H1 (cell line): Measurements from ENCODE around the gene MYO16. TPM values are rescaled to one million over a fixed set of nuclear protein-coding genes. Genes with fewer than 3 reads are reported as not detected.

Experiments used
- CTCF ChIA-PET: fragments of 300-600 bp; sonication (Branson Sonifier 250); formaldehyde crosslinking; loops from one replicate; lab custom pipeline; 2021; ENCODE audit not compliant: partially characterized antibody; lab: Charles Lee
- POLR2A ChIA-PET: fragments of 300-600 bp; sonication (Branson Sonifier 250); formaldehyde crosslinking; loops from one replicate; lab custom pipeline; 2021; ENCODE audit warnings: inconsistent platforms; ENCODE audit not compliant: partially characterized antibody; lab: Charles Lee
- DNase-seq, 2 experiments: peaks; one replicate each; pipeline versions ENCODE4 v3.0.0 to v3.0.0-alpha.2; 2010 to 2022; ENCODE audit warnings: low spot score in 2 of 2, low read depth in 1 of 2, mixed read lengths in 1 of 2
- FAIRE-seq: peaks from 2 replicates; lab custom pipeline; 2011; peaks lifted over from hg19 to GRCh38; lab: Jason Lieb, UNC
- H2AFZ ChIP-seq: 2 replicates; pipeline ENCODE4 v1.8.1; 2012; ENCODE audit warnings: low read length, inconsistent platforms
- H2AK5ac ChIP-seq: 2 replicates; pipeline ENCODE4 v1.6.1; 2013; ENCODE audit warnings: low read depth, low read length
- H2BK120ac ChIP-seq: replicated peaks from 2 replicates; pipeline ENCODE3; 2013; ENCODE audit warnings: low read depth, low read length, inconsistent platforms
- H2BK12ac ChIP-seq: 2 replicates; pipeline ENCODE4 v1.6.1; 2013; ENCODE audit warnings: low read depth, low read length
- H2BK15ac ChIP-seq: 2 replicates; pipeline ENCODE4 v1.6.1; 2013; ENCODE audit warnings: low read length
- H2BK20ac ChIP-seq: 2 replicates; pipeline ENCODE4 v1.6.1; 2013; ENCODE audit warnings: low read length
- H2BK5ac ChIP-seq: 2 replicates; pipeline ENCODE4 v1.6.1; 2013; ENCODE audit warnings: low read depth, low read length
- H3K14ac ChIP-seq: 2 replicates; pipeline ENCODE4 v1.6.1; 2013; ENCODE audit warnings: inconsistent platforms; ENCODE audit not compliant: insufficient read length
- H3K18ac ChIP-seq: 2 replicates; pipeline ENCODE4 v1.6.1; 2013; ENCODE audit warnings: low read length; ENCODE audit errors: extremely low read depth
- H3K23ac ChIP-seq: 2 replicates; pipeline ENCODE4 v1.6.1; 2013; ENCODE audit warnings: inconsistent platforms; ENCODE audit not compliant: insufficient read length
- H3K23me2 ChIP-seq: 2 replicates; pipeline ENCODE4 v1.6.1; 2013; ENCODE audit warnings: low read depth, low read length
- H3K27ac ChIP-seq: 2 replicates; pipeline ENCODE4 v1.6.1; 2011; ENCODE audit warnings: low read depth, low read length, inconsistent platforms
- H3K27me3 ChIP-seq, 4 experiments: replicated peaks in 1 of 4; 1 replicate in 1 of 4; 2 replicates in 3 of 4; pipeline versions ENCODE4 v1.6.1 to v1.8.1; 2011 to 2013; ENCODE audit warnings: low read length in 3 of 4, mild to moderate bottlenecking in 3 of 4, inconsistent platforms in 2 of 4, mixed read lengths in 2 of 4, moderate library complexity in 1 of 4; ENCODE audit not compliant: control insufficient read depth in 3 of 4, insufficient read depth in 3 of 4; ENCODE audit errors: extremely low read depth in 1 of 4
- H3K36me3 ChIP-seq, 4 experiments: 2 replicates each; pipeline versions ENCODE4 v1.6.1 to v1.8.1; 2011 to 2013; ENCODE audit warnings: mild to moderate bottlenecking in 4 of 4, low read length in 3 of 4, moderate library complexity in 2 of 4, control low read depth in 1 of 4, inconsistent platforms in 1 of 4; ENCODE audit not compliant: insufficient read depth in 4 of 4, control insufficient read depth in 2 of 4
- H3K4ac ChIP-seq: replicated peaks from 2 replicates; pipeline ENCODE3; 2013; ENCODE audit warnings: low read length, low read depth, mixed read lengths, inconsistent platforms; ENCODE audit not compliant: insufficient read length
- H3K4me1 ChIP-seq, 4 experiments: replicated peaks in 1 of 4; 1 replicate in 1 of 4; 2 replicates in 3 of 4; pipeline versions ENCODE4 v1.6.1 to v1.8.1; 2011 to 2013; ENCODE audit warnings: low read length in 3 of 4, inconsistent platforms in 2 of 4, mixed read lengths in 1 of 4; ENCODE audit not compliant: insufficient read depth in 4 of 4, control insufficient read depth in 3 of 4
- H3K4me2 ChIP-seq, 2 experiments: 2 replicates each; pipeline versions ENCODE4 v1.6.1 to v1.8.1; 2011 to 2013; ENCODE audit warnings: low read depth in 2 of 2, low read length in 2 of 2, control low read depth in 1 of 2, inconsistent platforms in 1 of 2, mild to moderate bottlenecking in 1 of 2; ENCODE audit not compliant: insufficient read depth in 1 of 2
- H3K4me3 ChIP-seq, 4 experiments: fragments of 200-600, 300-600 bp in 1 of 4; sonication (generic), shearing (Covaris generic), sonication (Bioruptor Twin) in 1 of 4; 2 replicates each; pipeline versions ENCODE4 v1.5.1 to v1.8.1; 2011 to 2016; ENCODE audit warnings: low read length in 4 of 4, low read depth in 3 of 4, control low read depth in 2 of 4, inconsistent platforms in 2 of 4, mild to moderate bottlenecking in 2 of 4, mixed read lengths in 1 of 4, moderate library complexity in 1 of 4; ENCODE audit not compliant: insufficient read depth in 2 of 4; ENCODE audit errors: extremely low read depth in 1 of 4
- H3K56ac ChIP-seq: replicated peaks from 2 replicates; pipeline ENCODE3; 2013; ENCODE audit warnings: low read depth, mild to moderate bottlenecking, mixed read lengths, low read length, inconsistent platforms; ENCODE audit not compliant: insufficient read length
- H3K79me1 ChIP-seq: 2 replicates; pipeline ENCODE4 v1.6.1; 2013; ENCODE audit warnings: low read depth, low read length, control low read depth
- H3K79me2 ChIP-seq, 2 experiments: 2 replicates each; pipeline versions ENCODE4 v1.6.1 to v1.8.1; 2012 to 2013; ENCODE audit warnings: low read length in 2 of 2, mild to moderate bottlenecking in 2 of 2, inconsistent platforms in 1 of 2; ENCODE audit not compliant: insufficient read depth in 2 of 2, control insufficient read depth in 1 of 2
- H3K9ac ChIP-seq, 4 experiments: replicated peaks in 1 of 4; 1 replicate in 1 of 4; 2 replicates in 3 of 4; pipeline versions ENCODE4 v1.6.1 to v1.8.1; 2011 to 2013; ENCODE audit warnings: low read depth in 3 of 4, low read length in 3 of 4, control low read depth in 2 of 4, mild to moderate bottlenecking in 2 of 4, moderate library complexity in 2 of 4, inconsistent platforms in 1 of 4; ENCODE audit errors: extremely low read depth in 1 of 4
- H3K9me3 ChIP-seq, 2 experiments: 2 replicates each; pipeline versions ENCODE4 v1.6.1 to v1.8.1; 2012 to 2013; ENCODE audit warnings: mild to moderate bottlenecking in 2 of 2, moderate library complexity in 2 of 2, control low read depth in 1 of 2, inconsistent platforms in 1 of 2, low read depth in 1 of 2, low read length in 1 of 2, mixed read lengths in 1 of 2; ENCODE audit not compliant: insufficient read depth in 2 of 2
- H4K20me1 ChIP-seq, 2 experiments: replicated peaks in 1 of 2; 2 replicates each; pipeline versions ENCODE3 to v1.8.1; 2011 to 2013; ENCODE audit warnings: inconsistent platforms in 2 of 2, low read length in 2 of 2, mild to moderate bottlenecking in 1 of 2; ENCODE audit not compliant: insufficient read depth in 2 of 2, control insufficient read depth in 1 of 2
- H4K5ac ChIP-seq: 2 replicates; pipeline ENCODE4 v1.6.1; 2013; ENCODE audit warnings: low read length, low read depth, mixed read lengths, inconsistent platforms; ENCODE audit not compliant: insufficient read length
- H4K8ac ChIP-seq: 2 replicates; pipeline ENCODE4 v1.8.0; 2013; ENCODE audit warnings: mild to moderate bottlenecking, moderate library complexity, low read length, inconsistent platforms; ENCODE audit not compliant: insufficient read depth; ENCODE audit errors: extremely low read depth
- H4K91ac ChIP-seq: replicated peaks from 2 replicates; pipeline ENCODE3; 2013; ENCODE audit warnings: low read length, mixed read lengths, inconsistent platforms; ENCODE audit not compliant: insufficient read length
- EP300 ChIP-seq, 2 experiments: IDR thresholded peaks; 1 replicate in 1 of 2; 2 replicates in 1 of 2; pipeline ENCODE4 v1.6.1; 2011 to 2012; ENCODE audit warnings: low read depth in 2 of 2, low read length in 2 of 2, mild to moderate bottlenecking in 2 of 2, borderline replicate concordance in 1 of 2, inconsistent platforms in 1 of 2, moderate library complexity in 1 of 2
- RAD21 ChIP-seq, 2 experiments: IDR thresholded peaks in 1 of 2; conservative IDR thresholded peaks in 1 of 2; 2 replicates each; pipeline ENCODE4 v1.6.1; 2011; ENCODE audit warnings: low read depth in 2 of 2, low read length in 2 of 2, improper control_type of control experiment in 1 of 2, inconsistent platforms in 1 of 2, mild to moderate bottlenecking in 1 of 2, moderate library complexity in 1 of 2
- SP2 ChIP-seq: IDR thresholded peaks from 2 replicates; pipeline ENCODE4 v1.6.1; 2012; ENCODE audit warnings: mild to moderate bottlenecking, low read length, inconsistent platforms
- TAF7 ChIP-seq: optimal IDR thresholded peaks from 2 replicates; pipeline ENCODE3; 2011; ENCODE audit warnings: low read depth, mild to moderate bottlenecking, inconsistent platforms, low read length, moderate library complexity, borderline replicate concordance
- WGBS, 2 experiments: shearing (Covaris generic) in 1 of 2; methylation state at CpG; one replicate each; pipeline versions ENCODE4 v1.1.6 to v1.1.7; 2013 to 2015; ENCODE audit warnings: low lambda C conversion rate in 2 of 2, mixed read lengths in 2 of 2, inconsistent platforms in 1 of 2, low coverage in 1 of 2, missing lambda C conversion rate in 1 of 2; ENCODE audit not compliant: insufficient replicate concordance in 2 of 2, insufficient coverage in 1 of 2, insufficient read length in 1 of 2; ENCODE audit errors: extremely low coverage in 1 of 2, missing lambda C conversion rate in 1 of 2; 5-methylcytosine and 5-hydroxymethylcytosine counted together
- polyA plus RNA-seq, 7 experiments: library from polyadenylated mRNA; depleted of rRNA in 3 of 7; stranded (reverse) in 5 of 7; unstranded in 2 of 7; fragments of >200 nt in 5 of 7; fragments of 200-250 nt in 2 of 7; gene quantifications; 1 replicate in 5 of 7; 2 replicates in 1 of 7; 4 replicates in 1 of 7; pipeline versions ENCODE4 v1.2.1 to v1.2.3, GENCODE V29; 2011 to 2013; ENCODE audit warnings: missing spikeins in 2 of 7, mixed read lengths in 2 of 7
- total RNA-seq: library from RNA; stranded (reverse); fragmentation: NEBNext Ultra II Directional; extraction: Animal tissue kit (Norgen Biotek cat#: 25700); gene quantifications from 2 replicates; pipeline ENCODE4 v1.2.1, GENCODE V29; 2021

MYO16 gene
- total and polyA plus RNA-seq, 2 of the 8 experiments (the other 6 are each of a cell fraction or from before 2014, with no cell fraction given): 0.02 to 0.22 TPM

DNA sequence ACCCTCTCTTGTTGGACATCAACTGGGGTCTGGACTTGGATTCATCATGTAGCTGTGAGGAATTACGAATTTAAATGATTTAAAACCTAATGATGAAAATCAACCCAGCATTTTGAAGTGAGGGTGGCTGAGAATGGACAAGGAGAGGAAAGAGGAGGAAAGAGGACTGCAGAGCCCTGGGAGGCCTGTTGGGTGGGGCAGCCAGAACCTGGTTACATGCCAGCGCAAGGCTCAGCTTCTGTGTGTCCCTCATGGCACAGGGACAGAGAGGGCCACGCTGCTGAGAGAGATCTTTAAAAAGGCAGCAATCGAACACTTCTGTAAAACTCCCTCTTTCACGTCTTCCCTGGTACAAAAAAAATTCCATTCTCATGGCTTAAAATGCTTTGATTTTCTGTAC is 292.7 kb downstream of the MYO16 start:
- Histone ChIP-seq H3K4me1 (no peaks in the 10 kb centered on the region), H2AK5ac (no peak overlapping the region), H3K27ac (no peak overlapping the region), H4K20me1 (no peaks in the 10 kb centered on the region), H3K23me2 (no peaks in the 10 kb centered on the region), H4K8ac (no peak overlapping the region), H4K91ac (no peak overlapping the region), H2BK15ac (no peak overlapping the region), H2BK120ac (no peak overlapping the region), H3K27me3 (no peaks in the 10 kb centered on the region), H3K14ac (no peak overlapping the region), H3K79me2 (no peaks in the 10 kb centered on the region), H2AFZ (no peak overlapping the region), H3K36me3 (no peaks in the 10 kb centered on the region), H2BK12ac (no peak overlapping the region), H3K56ac (no peak overlapping the region), H3K4ac (no peak overlapping the region), H3K23ac (no peak overlapping the region), H3K79me1 (no peaks in the 10 kb centered on the region), H2BK20ac (no peak overlapping the region), H2BK5ac (no peak overlapping the region), H3K9ac (no peak overlapping the region), H3K4me2 (no peak overlapping the region), H3K4me3 (no peak overlapping the region), H4K5ac (no peak overlapping the region), H3K9me3 (no peaks in the 10 kb centered on the region), H3K18ac (no peak overlapping the region)
- DNase-seq (no peak), FAIRE-seq (no peak)
- ChIA-PET CTCF (no interaction called here), POLR2A (no interaction called here)
- WGBS, 2 experiments: 90% methylated on average over 5 of the region's 5 CpGs; no CpG with 5 or more reads in 1 of the 2 experiments
- TF ChIP-seq EP300 (IDR thresholded peaks at IDR 0.05; ENCODE audit: borderline replicate concordance in 1 of 2, low read depth in 2 of 2, low read length in 2 of 2) (no peak), TAF7 (no peak), RAD21 (IDR thresholded peaks at IDR 0.05 in 1 of 2, conservative IDR thresholded peaks at IDR 0.05 in 1 of 2; ENCODE audit: low read depth in 2 of 2, low read length in 2 of 2) (no peak), SP2 (no peak)
